HG03521 (cell line): ENCODE results near the gene LYZL6.
"Not testable (repeated sequence)": the region's sequence is repeated elsewhere in the genome, so short reads cannot be mapped to it uniquely, and the experiment has no call there.

ENCODE experiments used
- ATAC-seq: cut with Tn5 transposase; IDR thresholded peaks from one replicate; pipeline ENCODE4 v1.9.1; 2021; ENCODE audit warnings: mild to moderate bottlenecking, moderate library complexity; ENCODE audit not compliant: unreplicated experiment

LYZL6 gene

GRCh38 chr17:35909408-35909807, 34.1 kb downstream of the LYZL6 start:
- no peak for ATAC-seq

GRCh38 chr17:35907691-35908090, 35.8 kb downstream of the LYZL6 start:
- no peak for ATAC-seq

- ATAC-seq = no peak
These were observed 36.4 kb downstream of the LYZL6 start for GRCh38 chr17:35906926-35907637.

- no peak for ATAC-seq
These were observed 37.2 kb downstream of the LYZL6 start for GRCh38 chr17:35906191-35906925.

GRCh38 chr17:35903451-35903850, 40.1 kb downstream of the LYZL6 start:
- no peak for ATAC-seq

GRCh38 chr17:35901631-35902175, 41.8 kb downstream of the LYZL6 start:
- no peak for ATAC-seq

- ATAC-seq = no peak
These were observed 42.6 kb downstream of the LYZL6 start for GRCh38 chr17:35900708-35901480.

- no peak for ATAC-seq
These were observed 43.2 kb downstream of the LYZL6 start for GRCh38 chr17:35900280-35900679.

GRCh38 chr17:35898283-35899070, 45.0 kb downstream of the LYZL6 start:
- ATAC-seq = no peak

- not testable (repeated sequence) for ATAC-seq
These were observed 45.7 kb downstream of the LYZL6 start for GRCh38 chr17:35897772-35898171.

- peak; percentile 58 for ATAC-seq
These were observed 47.6 kb downstream of the LYZL6 start for GRCh38 chr17:35895636-35896587.

- no peak for ATAC-seq
These were observed 49.3 kb downstream of the LYZL6 start for GRCh38 chr17:35894206-35894605.

GRCh38 chr17:35893751-35894150, 49.8 kb downstream of the LYZL6 start:
- no peak for ATAC-seq

GRCh38 chr17:35892091-35893035, 51.1 kb downstream of the LYZL6 start:
- ATAC-seq = no peak

GRCh38 chr17:35891269-35891668, 52.2 kb downstream of the LYZL6 start:
- ATAC-seq = no peak

GRCh38 chr17:35890774-35891155, 52.7 kb downstream of the LYZL6 start:
- ATAC-seq = peak; percentile 77

GRCh38 chr17:35889818-35890773, 53.4 kb downstream of the LYZL6 start:
- ATAC-seq = no peak
